ENCODE data around the gene CFAP20DC.

The CFAP20DC gene

DNA sequence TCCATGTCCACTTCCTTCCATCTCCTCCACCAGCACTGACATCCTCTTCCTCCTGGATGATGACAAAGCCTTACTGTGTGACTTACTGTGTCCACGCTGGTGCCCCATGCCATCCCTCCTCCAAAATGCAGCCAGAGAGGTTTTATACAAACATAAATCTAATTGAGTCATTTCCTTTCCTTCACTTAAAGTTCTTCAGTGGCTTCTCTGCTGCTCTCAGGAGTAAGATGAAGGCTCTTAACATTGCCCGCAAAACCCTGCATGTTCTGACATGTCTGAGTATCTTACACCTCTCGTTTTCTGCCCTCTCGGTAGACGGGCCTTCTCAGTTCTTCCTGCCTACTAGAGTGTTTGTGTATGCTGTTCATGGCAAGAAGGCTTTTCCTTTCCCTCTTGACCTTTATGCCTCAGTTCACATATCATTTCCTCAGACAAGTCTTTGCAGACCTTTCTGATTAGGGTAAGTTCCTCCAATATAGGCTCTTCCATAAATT, 175.5 kb downstream of the CFAP20DC start:
- TF ChIP-seq, protein P1, sequence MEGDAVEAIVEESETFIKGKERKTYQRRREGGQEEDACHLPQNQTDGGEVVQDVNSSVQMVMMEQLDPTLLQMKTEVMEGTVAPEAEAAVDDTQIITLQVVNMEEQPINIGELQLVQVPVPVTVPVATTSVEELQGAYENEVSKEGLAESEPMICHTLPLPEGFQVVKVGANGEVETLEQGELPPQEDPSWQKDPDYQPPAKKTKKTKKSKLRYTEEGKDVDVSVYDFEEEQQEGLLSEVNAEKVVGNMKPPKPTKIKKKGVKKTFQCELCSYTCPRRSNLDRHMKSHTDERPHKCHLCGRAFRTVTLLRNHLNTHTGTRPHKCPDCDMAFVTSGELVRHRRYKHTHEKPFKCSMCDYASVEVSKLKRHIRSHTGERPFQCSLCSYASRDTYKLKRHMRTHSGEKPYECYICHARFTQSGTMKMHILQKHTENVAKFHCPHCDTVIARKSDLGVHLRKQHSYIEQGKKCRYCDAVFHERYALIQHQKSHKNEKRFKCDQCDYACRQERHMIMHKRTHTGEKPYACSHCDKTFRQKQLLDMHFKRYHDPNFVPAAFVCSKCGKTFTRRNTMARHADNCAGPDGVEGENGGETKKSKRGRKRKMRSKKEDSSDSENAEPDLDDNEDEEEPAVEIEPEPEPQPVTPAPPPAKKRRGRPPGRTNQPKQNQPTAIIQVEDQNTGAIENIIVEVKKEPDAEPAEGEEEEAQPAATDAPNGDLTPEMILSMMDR (IDR thresholded peaks at IDR 0.05; ENCODE audit: borderline replicate concordance, control extremely low read depth, extremely low read depth, insufficient read depth, missing control alignments) = no peak
- in situ Hi-C loops (cut with MboI; ENCODE audit: low sequenced_read_pairs, unreplicated experiment) = no loop called here
- no peak for DNase-seq (ENCODE audit: low spot score)

DNA sequence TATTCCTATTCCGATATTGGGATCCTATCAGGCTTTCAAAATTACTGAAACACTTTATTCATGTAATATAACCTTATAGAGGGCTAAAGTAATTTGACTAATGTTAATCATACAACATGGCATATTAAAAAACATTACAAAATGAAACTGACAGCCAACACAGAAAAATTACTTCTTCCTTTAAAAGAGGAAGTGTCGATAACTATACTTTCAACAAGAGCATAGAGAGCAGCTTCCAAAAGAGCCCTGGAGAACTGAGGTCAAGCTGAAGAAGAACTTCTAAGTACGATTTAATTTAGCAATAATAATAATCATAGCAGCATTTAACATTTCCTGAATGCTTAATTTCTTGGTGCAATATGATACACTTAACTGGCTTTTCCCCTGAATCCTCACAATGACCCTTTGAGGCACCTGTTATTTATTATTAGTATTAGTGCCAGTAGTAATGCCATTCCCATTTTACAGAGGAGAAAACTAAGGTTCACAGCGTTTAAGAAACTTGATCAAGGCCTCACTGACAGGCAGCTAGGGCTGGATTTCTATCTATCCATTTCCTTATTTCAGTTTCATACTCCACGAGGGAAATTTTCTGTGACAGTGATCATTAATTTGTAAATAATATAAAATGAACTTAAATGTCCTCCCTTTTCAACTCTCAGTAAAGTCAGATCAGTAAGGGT, 181.6 kb downstream of the CFAP20DC start:
- DNase-seq (ENCODE audit: low spot score) = no peak
- TF ChIP-seq, protein P1 (IDR thresholded peaks at IDR 0.05; ENCODE audit: borderline replicate concordance, control extremely low read depth, extremely low read depth, insufficient read depth, missing control alignments) = no peak
- in situ Hi-C loops (cut with MboI; ENCODE audit: low sequenced_read_pairs, unreplicated experiment) = no loop called here

DNA sequence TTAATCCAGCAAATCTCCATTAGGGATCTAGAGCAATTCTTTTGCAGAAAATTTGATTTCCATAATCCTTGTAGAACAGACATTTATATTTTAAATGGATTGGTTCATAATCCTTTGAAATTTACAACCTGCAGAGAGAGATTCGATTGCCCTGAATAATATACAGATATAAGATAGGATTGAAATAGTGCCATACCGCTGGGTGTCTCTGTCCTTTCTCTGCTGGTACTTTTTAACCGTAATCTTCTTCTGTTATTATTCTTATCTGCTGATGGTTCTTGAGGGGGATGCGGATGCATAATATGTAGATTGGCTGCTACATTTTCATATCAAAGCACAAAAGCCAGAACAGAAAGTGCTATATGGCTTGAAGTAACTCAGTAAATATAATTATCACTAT, 182.2 kb downstream of the CFAP20DC start:
- in situ Hi-C loops (cut with MboI; ENCODE audit: low sequenced_read_pairs, unreplicated experiment) = no loop called here
- DNase-seq (ENCODE audit: low spot score) = no peak
- TF ChIP-seq, protein P1 (IDR thresholded peaks at IDR 0.05; ENCODE audit: borderline replicate concordance, control extremely low read depth, extremely low read depth, insufficient read depth, missing control alignments) = no peak

DNA sequence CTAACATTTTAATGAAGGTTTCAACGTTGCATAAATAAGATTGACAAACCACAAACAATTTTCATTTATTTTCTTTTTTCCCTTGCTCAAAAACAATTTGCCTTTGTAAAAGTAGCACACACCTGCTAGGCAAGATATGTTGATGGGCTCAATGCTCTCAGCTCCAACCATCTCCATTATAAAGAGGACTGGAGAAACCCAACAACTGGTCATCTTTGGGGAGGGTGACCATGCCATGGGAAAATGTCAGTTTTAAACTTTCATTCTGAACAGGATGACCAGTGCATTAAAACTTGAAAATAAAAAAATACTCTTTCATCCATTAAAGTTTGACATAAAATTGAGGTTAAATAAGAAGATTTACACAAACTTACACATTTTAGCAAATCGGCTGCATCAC, 183.7 kb downstream of the CFAP20DC start:
- DNase-seq (ENCODE audit: low spot score) = no peak
- in situ Hi-C loops (cut with MboI; ENCODE audit: low sequenced_read_pairs, unreplicated experiment) = no loop called here
- TF ChIP-seq, protein P1 (IDR thresholded peaks at IDR 0.05; ENCODE audit: borderline replicate concordance, control extremely low read depth, extremely low read depth, insufficient read depth, missing control alignments) = no peak

DNA sequence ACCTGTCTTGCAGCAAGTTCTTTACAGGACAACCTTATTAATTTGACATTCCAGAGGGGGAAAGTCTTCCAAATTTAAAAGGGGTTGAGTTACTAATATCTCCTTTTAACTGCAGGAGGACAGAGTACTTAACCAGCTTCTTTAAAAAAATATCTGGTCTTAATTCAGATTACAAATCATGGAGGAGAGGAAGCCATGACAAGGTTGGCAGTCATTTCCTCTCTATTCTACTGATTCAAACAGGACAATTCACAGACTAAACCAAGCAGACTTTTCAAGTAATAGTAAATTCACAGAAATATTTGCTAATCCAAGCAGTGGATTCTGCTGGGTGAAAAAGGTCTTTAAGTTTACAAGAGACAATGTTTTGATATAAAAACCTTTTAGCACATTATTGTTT, 185.3 kb downstream of the CFAP20DC start:
- no peak for DNase-seq (ENCODE audit: low spot score)
- in situ Hi-C loops (cut with MboI; ENCODE audit: low sequenced_read_pairs, unreplicated experiment) = no loop called here
- TF ChIP-seq, protein P1 (IDR thresholded peaks at IDR 0.05; ENCODE audit: borderline replicate concordance, control extremely low read depth, extremely low read depth, insufficient read depth, missing control alignments) = no peak

DNA sequence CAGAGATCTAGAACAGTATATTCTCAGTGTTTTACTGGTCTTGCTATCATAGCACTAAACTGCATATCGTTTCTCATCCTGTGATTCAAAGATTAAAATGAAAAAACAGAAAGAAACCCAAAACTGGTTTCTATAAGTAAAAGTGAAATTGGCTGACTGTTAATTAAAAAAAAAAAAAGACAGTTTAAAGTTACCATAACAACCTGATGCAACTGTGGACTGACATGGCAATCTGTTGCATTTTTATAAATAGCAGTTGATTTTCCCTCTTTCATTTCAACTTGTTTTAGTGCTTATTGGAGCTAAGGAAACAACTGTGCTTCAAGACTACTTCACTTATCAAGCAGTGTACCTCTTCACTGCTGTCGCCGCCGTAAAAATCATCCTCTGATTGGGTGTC, 186.6 kb downstream of the CFAP20DC start:
- in situ Hi-C loops (cut with MboI; ENCODE audit: low sequenced_read_pairs, unreplicated experiment) = no loop called here
- TF ChIP-seq, protein P1 (IDR thresholded peaks at IDR 0.05; ENCODE audit: borderline replicate concordance, control extremely low read depth, extremely low read depth, insufficient read depth, missing control alignments) = no peak
- DNase-seq (ENCODE audit: low spot score) = no peak

Measured in GM13976 (cell line).